ENCODE results near the gene DOCK8. TPM values are rescaled to one million over a fixed set of nuclear protein-coding genes. Genes with fewer than 3 reads are reported as not detected.

DOCK8 gene
- total and polyA plus RNA-seq, 2 of the 4 experiments (the other 2 are of a cell fraction): not detected

- in situ Hi-C loops (cut with MboI; ENCODE audit: low sequenced_read_pairs): no loop called here
- Histone ChIP-seq H3K9me1 (ENCODE audit: insufficient read depth, low read length) (no peaks in the 10 kb centered on the region), H3K4me2 (ENCODE audit: low read depth, low read length) (no peak overlapping the region), H3K27me3 (ENCODE audit: control insufficient read depth, insufficient read depth, low read length) (no peaks in the 10 kb centered on the region), H2BK15ac (ENCODE audit: low read depth, low read length) (no peak overlapping the region), H2BK120ac (ENCODE audit: low read depth, low read length) (no peak overlapping the region), H3K4me3 (ENCODE audit: insufficient read depth, low read depth, low read length) (no peak overlapping the region), H2AFZ (replicated peaks; ENCODE audit: low read length, poor library complexity) (no peak overlapping the region), H2AK9ac (replicated peaks; ENCODE audit: low read depth, low read length, poor library complexity) (no peak overlapping the region), H3K56ac (ENCODE audit: extremely low read depth, insufficient read depth, low read length) (no peak overlapping the region), H3K4ac (ENCODE audit: low read depth, low read length) (no peak overlapping the region), H3K27ac (ENCODE audit: insufficient read depth, low read length) (no peak overlapping the region), H4K8ac (ENCODE audit: low read depth in 2 of 2, low read length in 2 of 2) (no peak overlapping the region), H3K9ac (ENCODE audit: low read depth, low read length) (no peak overlapping the region), H4K20me1 (ENCODE audit: insufficient read depth, low read length) (no peaks in the 10 kb centered on the region), H3K23ac (ENCODE audit: low read depth, low read length) (no peak overlapping the region), H3K14ac (replicated peaks; ENCODE audit: low read depth, low read length) (no peak overlapping the region), H3K36me3 (ENCODE audit: control insufficient read depth, insufficient read depth, low read length) (no peaks in the 10 kb centered on the region), H4K5ac (ENCODE audit: low read depth, low read length) (no peak overlapping the region), H4K91ac (ENCODE audit: insufficient read depth, low read depth, low read length) (no peak overlapping the region), H3K79me1 (ENCODE audit: low read depth in 1 of 2, low read length in 2 of 2) (no peaks in the 10 kb centered on the region), H2AK5ac (ENCODE audit: low read depth, low read length) (no peak overlapping the region), H3K4me1 (ENCODE audit: control insufficient read depth, insufficient read depth, low read length) (no peaks in the 10 kb centered on the region), H2BK5ac (ENCODE audit: low read depth, low read length, poor library complexity, severe bottlenecking) (no peak overlapping the region), H3K18ac (ENCODE audit: low read depth, low read length) (no peak overlapping the region), H2BK20ac (ENCODE audit: low read depth, low read length) (no peak overlapping the region), H3K9me3 (ENCODE audit: control insufficient read depth, insufficient read depth, low read length) (no peaks in the 10 kb centered on the region)
- ChIA-PET POLR2A (ENCODE audit: unreplicated experiment) (no interaction called here), CTCF (no interaction called here)
- intact Hi-C loops (cut with micrococcal nuclease): no loop called here
- no TSS peak for BruUV-seq (replicated peaks)
- WGBS, 2 experiments (ENCODE audit: extremely low coverage in 2 of 2, insufficient read length in 1 of 2): no CpG with 5 or more reads among the region's 3 CpGs
- no peak for TF ChIP-seq CTCF (conservative IDR thresholded peaks at IDR 0.05; ENCODE audit: low read depth, low read length)
- no peak for TF ChIP-seq ELK1 (IDR thresholded peaks at IDR 0.05; ENCODE audit: borderline replicate concordance, low read depth, low read length)
- TF ChIP-seq CEBPB (IDR thresholded peaks at IDR 0.05; ENCODE audit: low read depth, low read length): no peak
- TF ChIP-seq RFX5 (IDR thresholded peaks at IDR 0.05; ENCODE audit: low read depth, low read length): no peak
- TF ChIP-seq MAFK (IDR thresholded peaks at IDR 0.05; ENCODE audit: low read depth, low read length): no peak
- TF ChIP-seq RCOR1 (IDR thresholded peaks at IDR 0.05; ENCODE audit: insufficient replicate concordance, low read length): no peak
- no peak for TF ChIP-seq POLR2A (IDR thresholded peaks at IDR 0.05; ENCODE audit: low read depth, low read length)
- no peak for TF ChIP-seq FOS (IDR thresholded peaks at IDR 0.05; ENCODE audit: low read depth, low read length)
- TF ChIP-seq RAD21 (IDR thresholded peaks at IDR 0.05; ENCODE audit: low read length): no peak
- TF ChIP-seq BHLHE40 (IDR thresholded peaks at IDR 0.05; ENCODE audit: low read depth, low read length): no peak
- no peak for TF ChIP-seq MAZ (IDR thresholded peaks at IDR 0.05; ENCODE audit: borderline replicate concordance, low read depth, low read length)
- no peak for TF ChIP-seq USF2 (IDR thresholded peaks at IDR 0.05; ENCODE audit: low read depth, low read length)
- no peak for TF ChIP-seq MXI1 (IDR thresholded peaks at IDR 0.05; ENCODE audit: borderline replicate concordance, low read depth, low read length)
- ATAC-seq (ENCODE audit: low read depth) (no peak), DNase-seq (no peak)
- dilution Hi-C loops (cut with HindIII; ENCODE audit: low sequenced_read_pairs, unreplicated experiment): no loop called here
Observed at GRCh38 chr9:249025-249424, 34.4 kb downstream of the DOCK8 start.
